ENCODE results near the gene ZC3H13. TPM values are rescaled to one million over a fixed set of nuclear protein-coding genes. Genes with fewer than 3 reads are reported as not detected.

Gene ZC3H13
- total RNA-seq, 6 experiments from 2014 or later, result 31.8 to 40.1 (median 35.6) TPM

DNA sequence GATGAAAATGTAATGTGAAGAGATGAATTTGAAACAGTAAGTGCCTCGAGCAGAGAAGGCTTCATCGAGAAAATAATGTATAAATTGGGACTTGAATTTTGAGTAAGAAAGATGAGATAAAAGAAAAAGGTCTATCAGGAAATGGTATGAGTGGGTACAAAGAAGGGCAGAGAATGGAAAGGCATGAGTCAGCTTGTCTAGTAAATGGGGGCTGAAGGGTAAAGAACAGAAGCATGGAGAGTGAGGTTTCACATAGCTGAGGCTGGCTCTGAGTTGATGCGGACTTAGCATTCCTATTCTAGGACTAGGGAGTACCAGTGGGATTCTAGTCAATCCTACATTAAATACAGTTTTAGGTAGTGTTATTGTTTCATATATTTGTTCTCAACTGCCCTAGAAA lies 85.8 kb downstream of the ZC3H13 start:
- Mint-ChIP-seq H3K27me3 (ENCODE audit: insufficient read depth) (no peaks in the 10 kb centered on the region; the same call in 1 of the 2 replicates), H3K27ac (no peak overlapping the region), H3K36me3 (ENCODE audit: low read depth) (peaks cover 21% of the 10 kb centered on the region), H3K4me1 (ENCODE audit: low read depth) (no peaks in the 10 kb centered on the region), H3K9me3 (no peaks in the 10 kb centered on the region), H3K4me3 (no peak overlapping the region)
- no peak for DNase-seq
- TF ChIP-seq, protein P1, sequence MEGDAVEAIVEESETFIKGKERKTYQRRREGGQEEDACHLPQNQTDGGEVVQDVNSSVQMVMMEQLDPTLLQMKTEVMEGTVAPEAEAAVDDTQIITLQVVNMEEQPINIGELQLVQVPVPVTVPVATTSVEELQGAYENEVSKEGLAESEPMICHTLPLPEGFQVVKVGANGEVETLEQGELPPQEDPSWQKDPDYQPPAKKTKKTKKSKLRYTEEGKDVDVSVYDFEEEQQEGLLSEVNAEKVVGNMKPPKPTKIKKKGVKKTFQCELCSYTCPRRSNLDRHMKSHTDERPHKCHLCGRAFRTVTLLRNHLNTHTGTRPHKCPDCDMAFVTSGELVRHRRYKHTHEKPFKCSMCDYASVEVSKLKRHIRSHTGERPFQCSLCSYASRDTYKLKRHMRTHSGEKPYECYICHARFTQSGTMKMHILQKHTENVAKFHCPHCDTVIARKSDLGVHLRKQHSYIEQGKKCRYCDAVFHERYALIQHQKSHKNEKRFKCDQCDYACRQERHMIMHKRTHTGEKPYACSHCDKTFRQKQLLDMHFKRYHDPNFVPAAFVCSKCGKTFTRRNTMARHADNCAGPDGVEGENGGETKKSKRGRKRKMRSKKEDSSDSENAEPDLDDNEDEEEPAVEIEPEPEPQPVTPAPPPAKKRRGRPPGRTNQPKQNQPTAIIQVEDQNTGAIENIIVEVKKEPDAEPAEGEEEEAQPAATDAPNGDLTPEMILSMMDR (IDR thresholded peaks at IDR 0.05), result no peak

DNA sequence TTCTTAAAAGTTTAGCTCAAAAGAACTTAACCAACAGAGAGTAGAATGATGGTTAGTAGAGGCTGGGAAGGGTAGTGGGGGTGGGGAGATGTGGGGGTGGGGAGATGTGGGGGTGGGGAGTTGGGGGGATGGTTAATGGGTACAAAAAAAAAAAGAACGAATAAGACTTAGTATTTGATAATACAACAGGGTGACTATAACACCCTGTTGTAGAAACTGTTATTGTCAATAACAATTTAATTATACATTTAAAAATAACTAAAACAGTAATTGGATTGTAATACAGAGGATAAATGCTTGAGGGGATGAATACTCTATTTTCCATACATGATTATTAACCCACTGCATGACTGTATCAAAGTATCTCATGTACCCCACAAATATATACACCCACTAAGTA lies 91.1 kb downstream of the ZC3H13 start:
- no peak overlapping the region for H3K4me3 Mint-ChIP-seq
- DNase-seq, result no peak
- H3K27ac Mint-ChIP-seq, result no peak overlapping the region
- H3K9me3 Mint-ChIP-seq, result no peaks in the 10 kb centered on the region
- H3K27me3 Mint-ChIP-seq (ENCODE audit: insufficient read depth), result no peaks in the 10 kb centered on the region
- TF ChIP-seq, protein P1 (IDR thresholded peaks at IDR 0.05), result no peak
- peaks cover 26% of the 10 kb centered on the region for H3K36me3 Mint-ChIP-seq (ENCODE audit: low read depth)
- peaks cover 3% of the 10 kb centered on the region for H3K4me1 Mint-ChIP-seq (ENCODE audit: low read depth)

DNA sequence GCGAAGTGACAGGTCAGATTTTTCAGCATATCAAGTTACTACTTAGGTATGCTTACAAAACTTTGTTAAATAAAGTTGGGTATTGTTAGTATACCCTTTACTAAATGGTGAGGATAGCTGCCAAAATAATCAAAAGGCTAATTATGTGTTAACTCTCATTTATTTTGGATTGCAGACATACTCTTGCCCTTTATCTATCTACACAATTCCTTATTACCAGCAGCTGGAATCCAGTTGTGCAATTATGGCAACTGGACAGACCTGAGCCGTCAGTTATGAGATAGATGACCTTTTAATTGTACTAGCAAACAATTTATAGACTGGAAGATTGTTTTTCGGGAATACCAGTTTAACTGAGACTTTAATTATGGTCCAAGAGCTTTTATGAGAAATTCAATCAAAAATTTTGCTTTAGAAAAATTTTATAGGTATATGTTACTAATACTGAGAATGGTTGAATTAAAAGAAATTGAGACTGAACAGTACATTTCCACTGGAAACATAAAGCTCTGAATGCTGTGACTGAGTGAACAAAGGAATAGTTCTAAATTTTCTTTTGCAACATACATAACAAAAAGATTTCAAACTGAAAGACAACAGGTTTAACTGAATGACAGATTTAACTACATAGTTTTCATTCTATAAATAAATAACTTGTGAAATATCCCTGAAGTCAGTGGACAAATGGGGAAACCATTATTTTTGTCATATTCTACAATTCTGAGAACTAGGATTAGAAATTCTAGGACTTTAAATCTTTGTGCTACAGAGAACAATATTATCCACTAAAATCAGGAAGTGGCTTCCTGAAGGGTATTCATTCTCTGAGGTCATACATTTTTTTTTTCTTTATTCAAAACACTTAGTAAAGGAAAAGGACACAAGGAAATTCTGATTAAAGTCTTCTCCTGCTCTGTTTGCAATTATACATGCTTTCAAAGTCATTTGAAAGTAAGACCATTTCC lies 97.4 kb downstream of the ZC3H13 start:
- no peak overlapping the region for H3K4me3 Mint-ChIP-seq
- peaks cover 40% of the 10 kb centered on the region for H3K36me3 Mint-ChIP-seq (ENCODE audit: low read depth)
- H3K27ac Mint-ChIP-seq, result no peak overlapping the region

DNA sequence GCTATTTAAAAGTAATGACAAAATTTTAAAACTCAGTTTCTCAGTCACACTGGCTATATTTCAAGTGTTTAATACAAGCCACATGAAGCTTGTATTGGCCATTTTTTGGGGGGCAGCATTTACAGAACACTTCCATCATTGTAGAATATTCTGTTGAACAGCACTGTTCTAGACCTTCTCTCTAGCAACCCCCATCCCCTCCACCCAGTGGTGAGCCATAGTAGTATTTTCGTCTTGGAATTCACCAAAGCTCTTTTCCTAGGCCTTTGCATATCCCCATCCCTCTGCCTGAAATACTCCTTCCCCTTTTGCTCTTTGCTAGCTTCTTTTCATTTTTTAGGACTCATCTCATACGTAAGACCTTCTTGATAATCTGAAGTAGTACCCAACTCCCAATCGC lies 99.5 kb downstream of the ZC3H13 start:
- no peak for DNase-seq
- H3K9me3 Mint-ChIP-seq, result no peaks in the 10 kb centered on the region
- no peak overlapping the region for H3K4me3 Mint-ChIP-seq
- H3K27me3 Mint-ChIP-seq (ENCODE audit: insufficient read depth), result no peaks in the 10 kb centered on the region
- TF ChIP-seq, protein P1 (IDR thresholded peaks at IDR 0.05), result no peak
- peaks cover 14% of the 10 kb centered on the region for H3K4me1 Mint-ChIP-seq (ENCODE audit: low read depth)
- H3K27ac Mint-ChIP-seq, result no peak overlapping the region
- H3K36me3 Mint-ChIP-seq (ENCODE audit: low read depth), result peaks cover 29% of the 10 kb centered on the region

More for the DNA sequence above, 97.4 kb downstream of the ZC3H13 start:
- Mint-ChIP-seq H3K4me1 (ENCODE audit: low read depth) (peaks cover 14% of the 10 kb centered on the region), H3K9me3 (no peaks in the 10 kb centered on the region), H3K27me3 (ENCODE audit: insufficient read depth) (no peaks in the 10 kb centered on the region)
- TF ChIP-seq, protein P1 (IDR thresholded peaks at IDR 0.05), result no peak
- DNase-seq, result no peak

DNA sequence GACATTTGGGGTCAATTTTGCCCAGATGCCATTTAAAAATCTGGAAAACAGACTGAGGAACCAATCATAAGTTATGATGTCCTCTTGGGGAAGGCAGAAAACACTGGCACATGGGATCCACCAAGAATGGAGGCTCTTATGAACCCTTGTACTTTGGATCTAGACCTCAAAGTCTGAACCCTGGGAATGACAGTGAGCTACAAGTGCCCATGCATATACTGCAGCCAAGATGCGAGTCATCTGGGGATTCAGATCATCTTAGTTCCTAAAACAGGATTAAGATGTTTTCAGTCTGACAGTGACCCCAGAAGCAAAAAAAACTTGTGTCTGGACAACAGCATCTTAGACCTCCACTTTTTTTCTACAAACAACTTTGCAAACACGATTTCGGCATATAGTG lies 100.8 kb downstream of the ZC3H13 start:
- H3K9me3 Mint-ChIP-seq, result no peaks in the 10 kb centered on the region
- DNase-seq, result no peak
- H3K4me1 Mint-ChIP-seq (ENCODE audit: low read depth), result peaks cover 14% of the 10 kb centered on the region
- no peak overlapping the region for H3K27ac Mint-ChIP-seq
- TF ChIP-seq, protein P1 (IDR thresholded peaks at IDR 0.05), result no peak
- H3K4me3 Mint-ChIP-seq, result no peak overlapping the region
- H3K27me3 Mint-ChIP-seq (ENCODE audit: insufficient read depth), result no peaks in the 10 kb centered on the region; the same call in 1 of the 2 replicates
- peaks cover 17% of the 10 kb centered on the region for H3K36me3 Mint-ChIP-seq (ENCODE audit: low read depth)

Data from HFFc6 (cell line).